Mammary epithelial cell (primary cell): Measurements from ENCODE around the gene MACROD1.
"Not testable (repeated sequence)": the region's sequence is repeated elsewhere in the genome, so short reads cannot be mapped to it uniquely, and the experiment has no call there.

Experiments used
- EZH2 ChIP-seq: IDR thresholded peaks from 2 replicates; pipeline ENCODE4 v1.6.1; 2012; ENCODE audit warnings: low read length, inconsistent platforms, borderline replicate concordance
- TF ChIP-seq, protein P1 (sequence below), 2 donors: IDR thresholded peaks in 1 of 2; conservative IDR thresholded peaks in 1 of 2; 2 replicates each; pipeline ENCODE4 v1.5.1; 2011 to 2012; ENCODE audit warnings: inconsistent platforms in 2 of 2, low read length in 2 of 2, mild to moderate bottlenecking in 2 of 2, control low read depth in 1 of 2, low read depth in 1 of 2; ENCODE audit not compliant: insufficient read depth in 1 of 2; ENCODE audit errors: extremely low read depth in 1 of 2

DNA sequence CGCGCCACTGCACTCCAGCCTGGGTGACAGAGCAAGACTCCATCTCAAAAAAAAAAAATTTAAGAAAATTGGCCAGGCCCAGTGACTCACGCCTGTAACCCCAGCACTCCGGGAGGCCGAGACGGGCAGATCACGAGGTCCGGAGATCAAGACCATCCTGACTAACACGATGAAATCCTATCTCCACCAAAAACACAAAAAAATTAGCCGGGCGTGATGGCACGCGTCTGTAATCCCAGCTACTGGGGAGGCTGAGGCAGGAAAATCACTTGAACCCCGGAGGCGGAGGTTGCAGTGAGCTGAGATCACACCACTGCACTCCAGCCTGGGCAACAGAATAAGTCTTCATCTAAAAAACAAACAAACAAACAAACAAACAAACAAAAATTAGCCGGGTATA, 3.1 kb downstream of the MACROD1 start:
- TF ChIP-seq, protein P1, sequence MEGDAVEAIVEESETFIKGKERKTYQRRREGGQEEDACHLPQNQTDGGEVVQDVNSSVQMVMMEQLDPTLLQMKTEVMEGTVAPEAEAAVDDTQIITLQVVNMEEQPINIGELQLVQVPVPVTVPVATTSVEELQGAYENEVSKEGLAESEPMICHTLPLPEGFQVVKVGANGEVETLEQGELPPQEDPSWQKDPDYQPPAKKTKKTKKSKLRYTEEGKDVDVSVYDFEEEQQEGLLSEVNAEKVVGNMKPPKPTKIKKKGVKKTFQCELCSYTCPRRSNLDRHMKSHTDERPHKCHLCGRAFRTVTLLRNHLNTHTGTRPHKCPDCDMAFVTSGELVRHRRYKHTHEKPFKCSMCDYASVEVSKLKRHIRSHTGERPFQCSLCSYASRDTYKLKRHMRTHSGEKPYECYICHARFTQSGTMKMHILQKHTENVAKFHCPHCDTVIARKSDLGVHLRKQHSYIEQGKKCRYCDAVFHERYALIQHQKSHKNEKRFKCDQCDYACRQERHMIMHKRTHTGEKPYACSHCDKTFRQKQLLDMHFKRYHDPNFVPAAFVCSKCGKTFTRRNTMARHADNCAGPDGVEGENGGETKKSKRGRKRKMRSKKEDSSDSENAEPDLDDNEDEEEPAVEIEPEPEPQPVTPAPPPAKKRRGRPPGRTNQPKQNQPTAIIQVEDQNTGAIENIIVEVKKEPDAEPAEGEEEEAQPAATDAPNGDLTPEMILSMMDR (conservative IDR thresholded peaks at IDR 0.05 in 1 of 2, IDR thresholded peaks at IDR 0.05 in 1 of 2; ENCODE audit: extremely low read depth in 1 of 2, insufficient read depth in 1 of 2, low read depth in 1 of 2, low read length in 2 of 2) = not testable (repeated sequence)
- TF ChIP-seq EZH2 = not testable (repeated sequence)
